ENCODE measurements around the gene C14orf39. TPM values are rescaled to one million over a fixed set of nuclear protein-coding genes. Genes with fewer than 3 reads are reported as not detected.
A peak's percentile ranks its signal among the peaks of the same experiment; 100 is the strongest.

C14orf39 gene, protein sequence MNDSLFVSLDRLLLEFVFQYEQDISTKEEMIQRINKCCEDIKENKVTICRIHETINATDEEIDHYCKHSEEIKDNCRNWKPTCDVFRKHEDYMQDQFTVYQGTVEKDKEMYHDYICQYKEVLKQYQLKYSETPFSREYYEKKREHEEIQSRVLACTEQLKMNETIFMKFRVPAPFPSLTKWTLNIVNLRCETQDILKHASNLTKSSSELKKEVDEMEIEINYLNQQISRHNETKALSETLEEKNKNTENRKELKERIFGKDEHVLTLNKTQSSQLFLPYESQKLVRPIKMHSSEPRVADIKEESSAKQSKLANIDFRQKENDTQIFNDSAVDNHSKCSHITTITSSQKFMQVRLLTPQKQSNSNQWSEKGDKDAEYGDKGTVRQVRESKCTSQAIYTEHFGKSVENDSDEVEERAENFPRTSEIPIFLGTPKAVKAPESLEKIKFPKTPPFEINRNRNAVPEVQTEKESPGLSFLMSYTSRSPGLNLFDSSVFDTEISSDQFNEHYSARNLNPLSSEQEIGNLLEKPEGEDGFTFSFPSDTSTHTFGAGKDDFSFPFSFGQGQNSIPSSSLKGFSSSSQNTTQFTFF
- total RNA-seq, result not detected

DNA sequence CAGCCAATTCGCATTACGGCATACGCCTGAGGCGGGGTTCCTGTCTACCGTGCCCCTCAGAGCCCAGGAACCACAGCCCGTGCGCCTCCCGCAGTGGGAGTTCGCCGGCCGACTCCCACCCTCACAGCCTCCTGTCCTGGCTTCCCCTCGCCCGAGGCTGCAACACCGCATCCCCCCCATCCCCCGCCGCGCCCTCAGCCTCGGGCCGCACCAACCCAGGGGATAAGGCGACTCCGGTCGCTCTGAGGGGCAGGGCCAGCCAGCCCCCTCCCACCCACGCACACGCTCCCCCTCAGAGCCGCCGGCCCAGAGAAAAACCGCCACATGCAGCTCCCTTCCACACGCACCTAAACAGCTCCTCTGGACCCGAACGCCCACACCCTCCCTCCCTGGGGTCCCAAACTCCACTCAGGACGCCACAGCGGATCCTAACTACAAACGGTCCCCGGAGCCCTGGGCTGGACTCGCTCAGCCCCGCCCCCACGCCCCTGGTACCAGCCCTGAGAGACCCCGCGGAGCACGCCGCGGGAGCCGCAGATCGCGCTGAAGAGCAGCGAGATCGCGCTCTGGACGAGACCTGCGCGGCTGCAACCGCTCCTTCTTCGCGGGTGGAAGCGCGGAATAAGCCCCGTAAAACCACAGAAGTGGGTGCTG is at the start of gene C14orf39:
TSS of gene C14orf39 (minus strand) at position 466 of the 654 bp plus-strand sequence. CDS start 985 bp downstream, outside the sequence.
- peaks cover 0 to 12% of the 10 kb centered on the region in 2 donors for H3K27me3 ChIP-seq
- peaks cover 0 to under 1% (median 0%) of the 10 kb centered on the region in 4 donors for H3K9me3 ChIP-seq
- H3K4me3 ChIP-seq, result peak within 1 kb of the TSS in 1 of 4 donors; percentile 29
- H3K27ac ChIP-seq, result no peak within 1 kb of the TSS
- DNase-seq, result no peak
- TF ChIP-seq, protein P1, sequence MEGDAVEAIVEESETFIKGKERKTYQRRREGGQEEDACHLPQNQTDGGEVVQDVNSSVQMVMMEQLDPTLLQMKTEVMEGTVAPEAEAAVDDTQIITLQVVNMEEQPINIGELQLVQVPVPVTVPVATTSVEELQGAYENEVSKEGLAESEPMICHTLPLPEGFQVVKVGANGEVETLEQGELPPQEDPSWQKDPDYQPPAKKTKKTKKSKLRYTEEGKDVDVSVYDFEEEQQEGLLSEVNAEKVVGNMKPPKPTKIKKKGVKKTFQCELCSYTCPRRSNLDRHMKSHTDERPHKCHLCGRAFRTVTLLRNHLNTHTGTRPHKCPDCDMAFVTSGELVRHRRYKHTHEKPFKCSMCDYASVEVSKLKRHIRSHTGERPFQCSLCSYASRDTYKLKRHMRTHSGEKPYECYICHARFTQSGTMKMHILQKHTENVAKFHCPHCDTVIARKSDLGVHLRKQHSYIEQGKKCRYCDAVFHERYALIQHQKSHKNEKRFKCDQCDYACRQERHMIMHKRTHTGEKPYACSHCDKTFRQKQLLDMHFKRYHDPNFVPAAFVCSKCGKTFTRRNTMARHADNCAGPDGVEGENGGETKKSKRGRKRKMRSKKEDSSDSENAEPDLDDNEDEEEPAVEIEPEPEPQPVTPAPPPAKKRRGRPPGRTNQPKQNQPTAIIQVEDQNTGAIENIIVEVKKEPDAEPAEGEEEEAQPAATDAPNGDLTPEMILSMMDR (IDR thresholded peaks at IDR 0.05), result no peak
- TF ChIP-seq POLR2A (IDR thresholded peaks at IDR 0.05), result no peak
- peaks cover 0 to 6% (median 0%) of the 10 kb centered on the region in 4 donors for H3K4me1 ChIP-seq
- no peaks in the 10 kb centered on the region for H3K36me3 ChIP-seq

DNA sequence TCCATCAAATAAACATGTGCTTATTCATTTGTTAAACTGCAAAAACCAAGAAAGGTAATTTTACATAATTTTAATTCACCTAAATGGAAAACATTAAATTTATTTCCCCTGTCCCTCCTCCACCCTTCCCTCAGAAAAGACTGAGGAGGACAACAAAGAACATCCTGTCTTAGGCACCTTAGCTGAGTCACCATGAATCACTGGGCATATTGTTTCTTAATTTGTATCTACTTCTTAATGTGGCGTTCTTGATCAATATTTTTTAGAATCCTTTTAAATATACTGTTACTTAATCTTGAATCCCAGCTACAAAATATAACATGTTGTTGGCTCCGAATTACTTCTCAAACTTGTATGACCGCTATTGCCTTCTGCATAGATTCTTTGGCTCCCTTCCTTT is 46.6 kb upstream of the C14orf39 start:
- Histone ChIP-seq H3K36me3 (no peaks in the 10 kb centered on the region), H3K9me3 (no peaks in the 10 kb centered on the region), H3K4me1 (no peaks in the 10 kb centered on the region), H3K4me3 (no peak overlapping the region), H3K27ac (no peak overlapping the region), H3K27me3 (no peaks in the 10 kb centered on the region)
- TF ChIP-seq, protein P1 (IDR thresholded peaks at IDR 0.05), result no peak
- no peak for TF ChIP-seq POLR2A (IDR thresholded peaks at IDR 0.05)
- DNase-seq, result no peak

DNA sequence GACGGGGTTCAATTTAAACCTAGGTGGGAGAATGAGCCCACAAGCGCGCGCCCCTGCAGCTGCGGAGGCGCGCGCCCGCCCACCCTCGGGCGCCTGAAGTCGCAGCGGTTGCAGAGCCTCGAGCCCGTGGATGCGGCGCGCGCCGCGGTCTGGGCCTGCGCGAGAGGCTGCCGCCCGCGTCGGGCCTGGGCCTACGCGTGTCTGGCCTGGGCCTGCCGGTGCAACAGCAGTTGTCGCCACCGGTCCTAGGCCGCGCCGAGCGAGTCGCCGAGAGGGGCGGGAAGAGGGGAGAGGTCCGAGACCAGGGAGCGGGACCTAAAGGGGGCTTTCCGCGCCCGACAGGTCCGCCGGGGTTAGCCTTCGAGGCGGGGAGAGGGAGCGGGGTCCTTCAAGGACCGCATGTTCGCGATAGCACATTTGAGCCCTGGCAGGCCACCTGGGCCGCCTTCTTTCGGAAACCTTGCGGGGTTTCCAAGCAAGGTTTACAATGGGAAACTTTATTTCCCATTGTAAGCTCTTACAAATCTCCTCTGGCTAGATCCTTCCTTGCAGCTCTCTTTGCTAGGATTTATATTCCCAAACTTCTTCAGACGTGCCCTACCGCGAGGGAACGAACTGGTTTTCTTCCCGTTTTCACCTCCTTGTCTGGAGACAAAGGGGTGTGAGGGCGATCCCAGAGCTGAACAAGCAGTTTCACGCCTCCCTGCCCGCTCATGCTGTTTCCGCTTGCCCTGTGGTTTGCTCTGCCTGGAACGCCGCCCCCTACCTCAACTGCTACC is 29.8 kb upstream of the C14orf39 start:
- Histone ChIP-seq H3K36me3 (no peaks in the 10 kb centered on the region), H3K4me3 (peak overlapping the region in 1 of 4 donors; percentile 42), H3K27me3 (peaks cover 0 to 61% of the 10 kb centered on the region in 2 donors), H3K27ac (no peak overlapping the region), H3K9me3 (peaks cover 0 to 5% (median 0%) of the 10 kb centered on the region in 4 donors), H3K4me1 (peaks cover 0 to 19% (median 0%) of the 10 kb centered on the region in 4 donors)
- DNase-seq, result peak in 1 of 3 donors; percentile 37
- TF ChIP-seq, protein P1 (IDR thresholded peaks at IDR 0.05), result no peak
- no peak for TF ChIP-seq POLR2A (IDR thresholded peaks at IDR 0.05)

DNA sequence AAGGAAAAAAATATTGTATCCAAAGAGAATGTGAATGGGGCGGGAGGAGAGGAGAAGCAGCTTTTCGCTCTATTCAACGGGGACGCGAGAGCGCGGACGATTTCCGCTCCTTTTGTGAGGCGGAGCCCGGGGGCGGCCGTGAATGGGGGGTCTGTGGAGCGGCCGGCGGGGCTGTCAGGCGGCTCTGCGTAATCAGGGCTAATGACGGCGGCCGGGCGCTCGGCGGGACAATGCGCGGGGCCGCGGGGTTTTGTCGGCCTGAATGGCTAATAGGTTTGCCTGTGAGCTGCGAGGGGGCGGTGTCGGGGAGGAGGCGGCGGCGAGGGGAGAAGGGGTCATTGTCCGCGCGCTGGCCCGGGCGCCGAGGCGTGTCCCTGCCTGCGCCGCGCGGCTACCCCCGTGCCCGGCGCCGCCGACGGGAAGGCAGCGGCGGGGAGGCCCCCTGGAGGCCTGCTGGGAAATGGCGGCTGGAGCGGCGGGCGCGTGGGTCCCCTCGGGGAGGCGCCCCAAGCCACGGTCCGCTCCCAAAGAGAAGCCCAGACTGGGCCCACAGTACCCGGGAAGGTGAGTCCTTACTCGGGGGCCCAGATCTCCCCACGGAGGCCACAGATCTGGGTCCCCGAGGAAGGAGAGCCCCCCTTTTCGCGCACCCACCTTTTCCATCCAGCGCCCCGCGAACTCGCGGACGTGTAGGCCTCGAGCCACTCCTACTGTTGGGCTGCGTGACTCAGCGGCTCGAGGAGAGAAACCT is 29.1 kb upstream of the C14orf39 start:
- Histone ChIP-seq H3K27ac (no peak overlapping the region), H3K4me1 (peaks cover 0 to 25% (median 0%) of the 10 kb centered on the region in 4 donors), H3K4me3 (peak overlapping the region in 3 of 4 donors; percentile 33 to 42 (median 40)), H3K27me3 (peaks cover 0 to 69% of the 10 kb centered on the region in 2 donors), H3K9me3 (peaks cover 0 to 5% (median 0%) of the 10 kb centered on the region in 4 donors), H3K36me3 (no peaks in the 10 kb centered on the region)
- DNase-seq, result no peak
- TF ChIP-seq, protein P1 (IDR thresholded peaks at IDR 0.05), result peak in 3 of 6 experiments; percentile 6 to 14 (median 11)
- TF ChIP-seq POLR2A (IDR thresholded peaks at IDR 0.05), result no peak

Data from Peyer's patch (tissue), 4 donors.